GM18868 (cell line): ENCODE measurements around the gene GRM3.

ENCODE experiments used
- ATAC-seq: cut with Tn5 transposase; IDR thresholded peaks from one replicate; pipeline ENCODE4 v1.9.1; 2021; ENCODE audit warnings: mild to moderate bottlenecking, moderate library complexity; ENCODE audit not compliant: unreplicated experiment

GRM3 gene

DNA sequence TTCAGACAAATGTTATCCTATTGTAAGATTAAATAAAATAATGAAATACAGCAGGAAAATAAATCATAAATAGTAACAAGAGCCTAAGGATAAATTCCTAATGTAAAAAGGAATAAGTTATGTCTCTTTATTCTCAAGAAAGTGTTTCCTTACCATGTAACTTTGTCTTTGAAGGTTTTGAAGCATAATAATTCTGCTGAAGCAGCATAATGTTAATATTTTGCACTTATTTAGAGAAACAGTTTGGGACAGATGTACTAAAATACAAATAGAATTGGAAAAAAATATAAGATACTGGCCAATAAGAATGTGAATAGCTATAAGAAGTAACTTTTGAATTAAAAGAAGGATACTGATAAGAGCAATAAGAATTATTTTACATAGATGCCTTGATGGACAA lies 45.7 kb downstream of the GRM3 start:
- ATAC-seq: no peak

DNA sequence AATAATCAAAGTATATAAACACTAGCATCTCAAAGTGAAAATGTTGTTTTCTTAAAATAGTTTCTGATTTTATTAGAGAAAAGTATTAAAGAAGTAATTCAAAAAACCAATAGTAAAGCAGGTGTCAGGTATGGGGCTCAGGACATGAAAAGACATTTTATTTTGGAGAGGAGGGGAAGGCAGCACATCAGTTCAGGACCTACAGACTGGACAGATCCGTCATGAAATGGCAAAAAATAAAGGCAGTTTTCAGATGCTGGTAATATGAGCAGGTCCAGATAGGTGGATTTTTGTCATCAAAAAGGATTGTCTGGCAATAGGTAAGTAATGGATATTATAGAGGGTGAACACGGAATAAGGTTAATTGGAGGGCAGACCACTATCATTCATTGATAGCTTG lies 49.0 kb downstream of the GRM3 start:
- ATAC-seq: no peak

DNA sequence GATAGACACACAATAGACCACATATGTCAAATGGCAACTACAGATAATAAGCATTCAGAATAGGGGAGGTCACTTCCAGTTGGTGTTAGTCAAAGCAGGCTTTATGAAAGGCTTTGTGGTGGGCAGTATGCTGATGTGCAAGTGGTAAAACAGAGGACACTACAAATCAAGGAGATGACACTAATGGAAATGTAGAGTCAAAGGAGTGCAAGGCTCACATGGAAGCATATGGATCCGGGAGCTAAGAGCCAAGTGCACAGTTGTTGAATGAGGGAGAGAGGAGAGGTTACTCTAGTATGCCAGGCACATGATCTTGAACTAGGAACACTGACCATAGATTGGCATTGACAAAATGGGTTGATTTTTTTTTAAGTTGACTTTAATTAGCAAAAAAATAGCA lies 62.7 kb downstream of the GRM3 start:
- ATAC-seq: no peak

DNA sequence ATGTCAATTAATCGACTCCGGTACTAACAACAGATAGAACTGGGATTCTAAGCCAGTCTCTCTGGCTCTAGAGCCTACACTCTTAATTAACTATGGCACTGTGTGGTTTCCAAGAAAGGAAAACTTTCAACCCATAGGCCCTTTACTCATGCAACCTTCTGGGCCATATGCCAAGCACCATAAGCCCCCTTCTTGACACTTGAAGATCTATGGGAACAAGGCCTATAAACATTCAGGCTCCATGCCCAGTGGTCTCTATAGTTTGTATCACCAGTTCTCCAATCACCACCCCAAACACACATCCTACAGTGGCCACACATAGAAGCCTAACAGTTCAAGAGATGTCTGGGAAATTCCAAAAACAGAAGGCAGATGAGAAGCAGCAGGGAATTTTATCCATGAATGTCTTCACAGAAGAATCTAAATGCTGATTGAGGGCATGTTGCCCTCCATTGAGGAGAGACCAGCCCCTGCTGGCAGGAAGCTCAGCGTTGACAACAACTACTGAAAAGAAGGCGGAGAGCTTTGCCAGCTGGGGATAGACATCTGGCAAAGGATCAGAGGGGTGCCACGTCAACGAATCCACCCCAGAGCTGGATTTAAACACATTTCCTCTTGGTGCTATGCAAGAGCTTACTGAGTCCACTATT lies 64.4 kb downstream of the GRM3 start:
- ATAC-seq: no peak

DNA sequence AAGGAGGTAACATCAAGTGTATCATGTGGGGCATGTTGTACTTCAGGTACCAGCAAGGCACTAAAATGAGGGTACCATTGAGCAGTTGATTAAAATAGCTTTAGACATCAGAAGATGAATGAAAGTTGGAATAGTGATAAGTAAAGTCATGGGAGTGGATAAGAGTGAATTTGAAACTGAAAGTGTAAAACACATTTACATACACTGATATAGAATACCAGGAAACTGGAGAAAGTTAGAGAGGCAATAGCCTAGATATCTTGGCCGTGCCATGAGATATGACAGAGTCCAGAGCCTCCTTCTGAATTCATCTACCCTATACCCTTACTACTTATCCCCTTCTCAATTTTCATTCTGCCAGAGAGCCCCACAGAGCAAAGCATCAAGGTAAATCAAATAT lies 76.6 kb downstream of the GRM3 start:
- ATAC-seq: no peak

DNA sequence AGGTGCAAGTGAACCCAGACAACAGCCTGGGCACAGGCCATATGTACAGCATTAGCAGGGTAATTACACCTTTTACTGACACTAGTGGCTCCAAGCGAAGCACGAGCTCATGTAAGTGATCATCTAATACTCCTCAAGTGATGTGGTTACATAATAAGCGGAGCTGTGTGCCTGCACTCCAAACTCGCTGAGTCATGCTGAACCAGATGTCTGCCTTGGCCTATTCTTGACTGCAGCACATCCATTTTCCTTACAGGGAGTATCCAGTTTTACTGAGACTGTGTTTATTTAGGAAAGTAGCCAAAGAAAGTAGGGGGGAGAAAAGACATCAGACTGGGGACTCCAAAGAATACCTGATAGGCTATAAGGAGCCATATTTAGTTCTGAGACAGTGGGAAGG lies 90.1 kb downstream of the GRM3 start:
- no peak for ATAC-seq

DNA sequence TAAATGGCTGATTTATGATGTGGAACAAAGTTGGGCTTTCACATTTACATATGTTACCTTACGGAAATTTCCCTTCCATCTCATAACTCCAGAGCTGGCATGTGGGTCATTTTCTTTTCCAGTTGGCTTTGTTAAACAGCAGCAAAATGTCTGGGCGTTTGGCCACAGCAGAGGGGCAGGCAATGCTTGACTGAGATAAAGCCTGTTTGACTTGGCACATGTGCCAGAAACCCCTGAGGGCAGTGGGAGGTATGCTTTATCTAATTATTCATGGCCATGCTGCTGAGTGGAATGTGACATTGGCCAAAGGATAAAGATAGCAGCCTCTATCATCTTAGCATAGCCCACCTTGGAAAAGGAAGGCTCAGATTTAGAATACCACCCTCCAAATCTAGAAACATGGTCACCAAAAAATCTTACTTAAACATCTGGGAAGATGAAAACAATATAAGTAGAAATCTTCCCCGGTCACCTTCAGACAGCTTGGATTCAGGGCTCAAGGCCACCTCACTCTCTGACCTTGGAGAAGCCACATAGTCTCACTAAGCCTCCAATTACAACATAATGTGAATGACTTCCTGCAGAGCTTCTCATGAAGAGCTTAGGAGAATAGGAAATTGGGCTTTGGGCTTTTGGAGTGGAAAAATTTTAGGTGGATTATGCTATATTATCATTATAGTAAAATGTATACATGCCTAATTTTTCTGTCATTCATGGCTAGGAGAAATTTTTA lies 101.5 kb downstream of the GRM3 start:
- no peak for ATAC-seq

DNA sequence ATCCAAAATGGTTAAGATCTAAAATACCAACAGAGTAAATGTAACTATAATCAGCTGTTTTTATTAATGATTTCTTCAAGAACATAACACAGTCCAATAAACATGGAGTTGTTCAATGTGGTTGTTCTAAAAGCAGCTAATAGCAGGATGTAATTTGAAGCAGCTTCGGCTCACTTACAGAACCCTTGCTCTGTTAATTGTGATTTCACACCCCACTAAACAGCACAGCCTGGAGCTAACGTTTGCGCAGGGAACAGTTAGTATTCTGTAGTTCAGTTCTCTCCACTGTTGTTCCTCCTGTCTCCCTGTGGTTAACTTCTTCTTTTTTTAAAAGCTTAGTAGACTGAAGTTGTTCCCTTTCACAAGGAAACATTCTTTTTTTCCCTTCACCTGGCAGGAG lies 104.0 kb downstream of the GRM3 start:
- ATAC-seq: no peak

DNA sequence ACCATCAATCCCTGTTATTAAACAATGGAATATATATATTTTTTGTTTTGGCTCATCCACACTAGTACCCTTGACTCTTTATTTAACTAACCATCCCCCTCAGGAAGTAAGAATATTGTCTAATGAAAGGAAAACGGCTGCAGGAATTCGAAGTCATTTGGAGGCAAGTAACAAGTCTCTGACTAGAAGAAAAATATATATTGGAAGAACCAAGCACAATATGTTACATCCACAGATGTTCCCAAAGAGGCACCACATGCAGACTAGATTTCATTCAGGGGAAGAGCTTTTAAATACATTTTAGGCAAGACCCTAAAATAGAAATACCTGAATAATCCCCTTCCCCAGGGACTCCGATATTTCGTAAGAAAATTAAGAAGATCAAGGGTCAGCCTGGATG lies 104.5 kb downstream of the GRM3 start:
- ATAC-seq: no peak

DNA sequence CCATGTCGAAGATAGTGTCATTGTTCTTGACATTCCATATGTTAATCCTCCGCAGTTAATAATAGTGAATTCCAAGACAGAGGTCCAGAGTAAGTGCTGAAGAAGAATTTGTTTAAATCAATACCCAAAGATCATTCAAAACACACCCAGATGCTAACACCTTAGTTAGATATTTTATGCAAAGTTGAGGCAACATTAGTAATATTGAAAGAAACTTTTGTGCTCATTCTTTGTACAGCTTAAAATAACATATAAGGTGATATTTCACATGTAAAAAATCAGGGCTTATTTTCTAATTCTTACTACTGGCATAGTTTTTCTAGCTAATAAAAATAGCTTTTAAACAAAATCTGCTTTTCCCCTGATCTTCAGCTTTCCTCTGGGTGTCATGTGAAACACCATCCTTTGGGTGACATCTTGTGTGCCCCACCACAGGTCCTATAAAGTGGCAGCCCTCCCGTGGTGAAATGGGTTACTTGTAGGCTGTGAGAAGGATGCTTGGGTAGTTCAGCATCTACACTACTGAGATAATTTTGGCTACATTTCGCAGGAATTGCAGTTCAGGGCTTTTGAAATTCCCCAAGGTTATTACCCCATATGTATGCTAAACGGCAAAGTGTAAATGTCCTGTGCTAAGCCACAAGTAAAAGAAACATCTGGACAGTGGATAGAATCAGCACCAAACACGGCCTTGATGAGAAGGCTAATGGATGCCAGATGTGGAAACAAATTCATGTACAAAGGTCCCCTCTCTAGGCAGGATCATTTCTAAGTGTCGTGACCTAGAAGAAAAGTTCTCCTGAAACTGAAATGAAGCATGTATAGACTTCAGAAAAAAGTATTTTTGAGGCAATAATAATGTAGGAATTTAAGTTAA lies 105.4 kb downstream of the GRM3 start:
- ATAC-seq: peak; percentile 75

DNA sequence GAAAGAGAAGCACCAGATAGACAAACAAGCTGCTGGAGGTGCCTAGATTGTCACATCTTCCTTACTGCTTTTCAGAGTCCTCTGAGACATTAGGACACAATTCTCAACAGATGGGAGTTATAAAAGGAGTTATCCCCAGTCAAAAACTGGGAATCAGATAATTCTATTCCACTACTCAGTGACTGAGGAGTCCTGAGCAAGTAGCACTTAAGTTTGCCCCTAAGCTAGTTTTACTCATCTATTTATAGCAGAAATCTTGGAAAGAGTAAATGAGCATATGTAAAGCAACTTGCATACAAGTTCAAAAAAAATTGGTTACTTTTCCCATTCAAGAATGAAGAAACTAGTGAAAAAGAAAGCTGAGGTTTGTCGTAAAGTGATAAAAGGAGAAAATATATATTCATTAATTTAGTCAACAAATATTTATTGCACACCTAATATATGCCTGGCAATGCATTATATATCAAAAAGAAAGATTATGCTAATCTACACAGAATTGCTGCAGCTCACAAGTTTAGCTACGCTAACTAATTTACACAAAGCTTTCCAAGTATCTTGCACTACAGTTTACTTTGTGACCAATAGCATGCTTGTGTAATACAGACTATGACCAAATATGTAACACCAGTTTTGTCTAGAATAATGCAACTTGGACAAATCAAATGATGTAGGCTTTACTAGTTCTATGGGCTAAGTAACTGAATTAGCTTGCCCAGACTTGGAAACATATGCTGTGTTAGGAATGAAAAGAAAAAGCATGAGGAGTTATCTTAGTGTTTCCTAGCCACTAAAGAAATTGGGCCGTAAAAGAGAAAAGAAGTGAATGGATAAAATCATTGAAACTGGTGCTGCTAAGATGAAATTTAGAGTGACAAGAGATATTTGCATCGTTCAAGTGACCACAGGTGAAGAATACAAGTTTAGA lies 106.3 kb downstream of the GRM3 start:
- ATAC-seq: no peak

DNA sequence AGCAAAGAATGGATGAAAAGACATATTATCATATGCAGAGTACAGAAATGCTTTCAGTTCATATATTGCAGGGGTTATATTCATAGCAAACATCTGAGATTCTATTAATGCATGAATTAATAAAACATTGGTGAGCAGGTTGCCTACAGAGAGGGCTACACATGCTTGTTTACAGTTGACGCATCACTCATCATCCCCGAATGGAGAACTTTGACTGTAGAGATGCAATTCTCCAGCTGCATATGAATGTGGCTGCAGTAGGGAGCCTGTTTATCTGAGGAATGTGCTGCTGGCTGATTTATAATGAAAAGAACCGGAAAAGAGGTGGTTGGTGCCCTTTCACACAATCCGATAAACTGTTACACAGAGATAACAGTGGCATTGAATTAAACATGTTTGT lies 116.5 kb downstream of the GRM3 start:
- no peak for ATAC-seq

DNA sequence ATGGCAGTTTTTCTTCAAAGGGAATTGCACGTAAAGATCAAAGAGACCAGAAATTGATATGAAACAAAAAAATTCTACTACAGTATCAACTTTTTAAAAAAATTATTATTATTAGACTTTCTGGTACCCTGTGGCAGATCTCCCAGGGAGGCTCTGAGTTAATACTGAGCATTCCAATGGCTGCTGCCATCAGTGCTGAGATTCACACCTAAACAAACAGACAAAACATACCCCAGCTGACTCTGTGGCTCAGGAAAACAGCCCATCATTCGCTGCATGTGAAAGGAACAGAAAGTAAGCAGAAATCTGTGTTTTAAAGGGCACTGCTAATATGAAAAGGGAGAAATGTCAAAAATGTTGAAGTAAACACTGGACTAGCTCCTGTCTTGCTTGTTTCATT lies 118.4 kb downstream of the GRM3 start:
- no peak for ATAC-seq

DNA sequence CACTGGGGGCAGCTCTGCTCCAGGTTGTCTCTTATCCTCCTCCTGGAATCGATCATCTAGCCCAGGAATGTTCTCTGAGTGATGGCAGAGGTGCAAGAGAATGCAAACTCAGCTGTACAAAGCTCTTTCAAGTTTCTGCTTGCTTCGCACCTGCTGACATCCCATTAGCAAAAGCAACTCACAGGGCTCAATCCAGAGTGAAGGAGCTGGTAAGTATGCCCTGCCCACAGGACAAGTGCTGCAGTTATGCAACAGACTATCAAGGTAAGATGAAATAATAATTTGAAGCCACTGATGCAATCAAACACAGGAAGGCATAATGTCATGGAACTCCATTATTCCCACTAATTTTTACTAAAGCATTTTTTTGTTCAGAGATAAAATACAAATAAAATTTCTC lies 122.2 kb downstream of the GRM3 start:
- no peak for ATAC-seq

DNA sequence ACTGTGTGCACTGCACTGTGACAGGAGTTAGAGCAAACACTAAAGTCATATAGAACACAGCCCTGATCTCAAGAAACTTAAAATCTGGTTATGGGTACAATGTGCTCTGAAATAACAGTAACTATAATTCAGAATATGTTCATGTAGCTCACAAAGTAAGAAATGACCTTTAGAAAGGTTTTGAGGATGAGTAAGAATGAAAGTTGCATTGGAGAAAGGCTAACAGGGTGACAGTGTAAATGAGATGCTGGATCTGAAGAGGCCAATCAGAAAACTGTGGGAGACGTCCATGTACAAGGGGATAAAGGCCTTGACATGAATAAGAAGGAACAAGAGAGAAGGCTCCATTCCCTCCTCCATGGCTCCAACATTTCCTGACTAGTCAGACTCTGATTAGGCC lies 124.7 kb downstream of the GRM3 start:
- peak; percentile 41 for ATAC-seq

DNA sequence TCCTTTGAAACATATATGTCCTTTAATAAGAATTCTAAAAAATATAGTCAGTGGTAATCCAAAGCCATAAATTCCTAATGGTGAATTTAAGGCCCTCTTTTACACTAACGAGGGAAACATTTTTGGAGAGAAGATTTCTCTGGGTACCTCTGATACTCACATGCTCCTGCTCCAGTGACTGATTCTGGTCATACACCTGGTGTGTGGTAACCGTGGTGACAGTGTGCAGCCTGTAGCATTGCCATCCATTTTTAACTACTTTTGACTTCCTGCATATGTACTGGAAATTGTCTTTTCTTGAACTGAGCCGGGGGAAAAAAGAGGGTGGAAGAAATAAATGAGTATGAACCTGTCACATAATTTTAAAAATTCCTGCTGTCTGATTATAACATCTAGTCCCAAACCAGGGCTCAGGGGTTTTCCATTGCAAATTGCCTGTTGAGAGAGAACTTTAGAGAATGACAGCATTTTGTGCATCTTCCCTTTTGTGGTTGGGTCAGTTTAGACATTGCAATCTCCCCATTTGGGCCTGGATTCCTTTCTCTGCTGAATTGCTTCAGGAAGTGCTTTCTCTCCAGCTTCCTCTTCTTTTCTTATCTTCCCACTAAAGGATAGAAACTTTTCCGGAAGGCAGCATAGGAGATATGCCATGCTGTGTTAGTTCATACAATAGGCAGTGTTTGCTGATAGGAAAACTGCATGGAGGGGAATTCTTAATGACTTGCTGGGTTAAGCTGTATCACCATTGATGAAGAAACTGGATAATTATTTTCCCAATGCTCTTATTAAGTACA lies 125.5 kb downstream of the GRM3 start:
- ATAC-seq: peak; percentile 91

DNA sequence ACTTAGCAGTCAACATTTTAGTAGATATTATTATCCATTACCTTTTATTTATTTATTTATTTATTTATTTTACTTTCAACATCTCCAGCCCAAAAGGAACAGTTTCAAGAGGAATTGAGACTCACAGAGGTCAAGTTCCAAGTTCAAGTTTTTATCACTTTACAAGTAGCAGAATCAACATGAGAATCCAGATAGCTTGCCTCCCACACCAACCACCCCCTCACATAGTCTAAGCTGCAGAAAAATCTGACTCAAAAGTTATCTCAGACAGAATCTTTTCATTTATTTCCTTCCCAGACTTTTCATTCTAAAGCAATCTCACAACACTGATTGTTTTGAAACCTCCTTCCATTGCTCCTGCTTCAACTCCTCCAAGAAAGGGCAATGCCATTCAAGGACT lies 129.6 kb downstream of the GRM3 start:
- peak; percentile 30 for ATAC-seq

DNA sequence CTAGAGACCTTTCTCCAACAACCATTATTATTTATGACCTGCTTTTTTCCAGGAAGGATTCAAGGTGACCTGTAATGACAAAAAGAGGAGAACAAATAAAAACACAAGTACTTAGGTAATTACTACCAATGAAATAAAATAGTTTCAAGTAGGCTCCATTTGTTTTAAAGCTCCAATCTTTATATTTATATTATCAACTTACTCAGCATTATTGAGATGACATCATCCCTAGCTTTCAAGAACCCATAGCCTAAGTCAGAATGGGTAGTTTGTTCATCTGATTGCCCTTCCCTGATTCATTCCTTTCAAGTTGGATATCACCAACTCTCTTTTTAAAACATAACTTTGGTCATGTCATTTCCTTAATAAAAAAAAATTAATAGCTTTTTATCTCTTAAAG lies 131.5 kb downstream of the GRM3 start:
- ATAC-seq: no peak

DNA sequence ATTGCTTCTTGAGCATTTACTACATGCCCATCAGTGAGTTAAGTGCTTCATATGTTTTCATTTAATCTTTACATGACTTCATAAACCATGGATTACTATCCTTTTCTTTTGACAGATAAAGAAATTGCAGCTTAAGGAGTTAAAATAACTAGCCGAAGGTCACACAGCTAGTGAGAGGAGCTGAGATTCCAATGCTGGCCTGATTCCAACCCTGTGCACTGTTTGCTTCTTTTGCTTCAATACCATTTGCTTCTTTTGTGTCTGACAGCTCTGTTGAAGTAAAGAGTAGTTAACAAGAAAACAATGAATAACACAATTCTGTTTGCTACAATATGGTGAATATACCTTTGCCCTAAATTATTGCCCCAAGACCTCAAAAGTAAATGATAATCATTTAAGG lies 132.4 kb downstream of the GRM3 start:
- no peak for ATAC-seq

DNA sequence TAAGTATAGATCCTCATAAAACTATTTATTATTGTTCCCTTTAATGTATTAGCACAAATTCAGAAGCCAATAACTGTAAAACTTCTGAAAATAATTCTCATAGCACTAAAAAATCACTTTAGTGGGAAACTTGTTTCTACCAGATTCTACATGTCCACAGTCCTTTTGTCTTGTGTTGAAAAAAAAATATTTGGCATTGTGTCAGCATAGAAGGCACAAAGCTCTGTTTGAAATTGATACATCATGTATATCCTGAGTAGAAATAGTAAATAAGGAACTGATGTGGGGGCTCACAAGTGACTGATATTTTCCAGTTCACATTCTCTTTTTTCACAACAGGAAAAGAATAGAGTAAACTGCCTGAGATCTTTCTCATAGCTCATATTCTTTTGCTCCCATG lies 134.6 kb downstream of the GRM3 start:
- ATAC-seq: no peak
